Progenitor cell of endocrine pancreas (in vitro differentiated cells): ENCODE data around the gene ELF1. TPM values are rescaled to one million over a fixed set of nuclear protein-coding genes. Genes with fewer than 3 reads are reported as not detected.
A peak's percentile ranks its signal among the peaks of the same experiment; 100 is the strongest.
"Not testable (repeated sequence)": the region's sequence is repeated elsewhere in the genome, so short reads cannot be mapped to it uniquely, and the experiment has no call there.

Experiments used
- DNase-seq: peaks from one replicate; pipeline ENCODE4 v3.0.0; 2021; ENCODE audit warnings: low spot score; ENCODE audit not compliant: unreplicated experiment
- H3K27ac Mint-ChIP-seq: 2 replicates; pipeline ENCODE4 v1.8.0; 2021; ENCODE audit warnings: mild to moderate bottlenecking, moderate library complexity, mixed read lengths
- H3K27me3 Mint-ChIP-seq: 2 replicates; pipeline ENCODE4 v1.8.0; 2021; ENCODE audit warnings: mixed read lengths
- H3K36me3 Mint-ChIP-seq: 2 replicates; pipeline ENCODE4 v1.8.0; 2022; ENCODE audit warnings: mixed read lengths; ENCODE audit not compliant: insufficient read depth
- H3K4me1 Mint-ChIP-seq: 2 replicates; pipeline ENCODE4 v1.8.0; 2021; ENCODE audit warnings: low read depth, mixed read lengths
- H3K4me3 Mint-ChIP-seq: 2 replicates; pipeline ENCODE4 v1.8.0; 2021; ENCODE audit warnings: low read depth, mild to moderate bottlenecking, moderate library complexity, mixed read lengths
- H3K9me3 Mint-ChIP-seq: 2 replicates; pipeline ENCODE4 v1.8.0; 2021; ENCODE audit warnings: low read depth, mixed read lengths
- CTCF ChIP-seq: fragments of 200-600 bp; sonication (generic); IDR thresholded peaks from one replicate; pipeline ENCODE4 v1.5.0; 2021; ENCODE audit warnings: antibody characterized with exemption, mild to moderate bottlenecking; ENCODE audit not compliant: unreplicated experiment
- total RNA-seq: library from RNA; stranded (reverse); gene quantifications from 2 replicates; pipeline ENCODE4 v1.2.1, GENCODE V29; 2021

The ELF1 gene
- total RNA-seq, 1 donor from 2014 or later, result 89.7 TPM

GRCh38 chr13:40922437-40923040, 96.6 kb downstream of the ELF1 start:
- H3K27ac Mint-ChIP-seq, result peak overlapping the region; percentile 93
- H3K4me3 Mint-ChIP-seq, result peak overlapping the region; percentile 68
- TF ChIP-seq CTCF, result no peak
- no peak for DNase-seq
- H3K4me1 Mint-ChIP-seq, result peaks cover 10% of the 10 kb centered on the region
- H3K9me3 Mint-ChIP-seq, result no peaks in the 10 kb centered on the region
- no peaks in the 10 kb centered on the region for H3K27me3 Mint-ChIP-seq
- H3K36me3 Mint-ChIP-seq, result no peaks in the 10 kb centered on the region

- no peaks in the 10 kb centered on the region for H3K36me3 Mint-ChIP-seq
- H3K27me3 Mint-ChIP-seq, result no peaks in the 10 kb centered on the region
- no peak for DNase-seq
- H3K4me1 Mint-ChIP-seq, result peaks cover 16% of the 10 kb centered on the region
- no peak for TF ChIP-seq CTCF
- no peaks in the 10 kb centered on the region for H3K9me3 Mint-ChIP-seq
- peak overlapping the region; percentile 93 for H3K4me3 Mint-ChIP-seq
- H3K27ac Mint-ChIP-seq, result peak overlapping the region; percentile 97
These were observed 98.3 kb downstream of the ELF1 start for GRCh38 chr13:40920826-40921225.

- not testable (repeated sequence) for H3K9me3 Mint-ChIP-seq, H3K36me3 Mint-ChIP-seq, H3K4me3 Mint-ChIP-seq, H3K27me3 Mint-ChIP-seq, H3K27ac Mint-ChIP-seq, DNase-seq
- H3K4me1 Mint-ChIP-seq, result peaks cover 22% of the 10 kb centered on the region
These were observed 99.2 kb downstream of the ELF1 start for GRCh38 chr13:40919901-40920300.

GRCh38 chr13:40916207-40916998, 102.7 kb downstream of the ELF1 start:
- no peak for TF ChIP-seq CTCF
- Mint-ChIP-seq H3K27me3 (no peaks in the 10 kb centered on the region), H3K4me1 (peaks cover 24% of the 10 kb centered on the region), H3K9me3 (no peaks in the 10 kb centered on the region), H3K4me3 (no peak overlapping the region), H3K36me3 (no peaks in the 10 kb centered on the region), H3K27ac (no peak overlapping the region)
- no peak for DNase-seq

- H3K27me3 Mint-ChIP-seq, H3K9me3 Mint-ChIP-seq, H3K36me3 Mint-ChIP-seq, H3K27ac Mint-ChIP-seq, DNase-seq, H3K4me3 Mint-ChIP-seq: not testable (repeated sequence)
- peaks cover 21% of the 10 kb centered on the region for H3K4me1 Mint-ChIP-seq
These were observed 104.3 kb downstream of the ELF1 start for GRCh38 chr13:40914863-40915262.

- no peaks in the 10 kb centered on the region for H3K9me3 Mint-ChIP-seq
- no peak overlapping the region for H3K27ac Mint-ChIP-seq
- H3K27me3 Mint-ChIP-seq, result no peaks in the 10 kb centered on the region
- TF ChIP-seq CTCF, result no peak
- H3K36me3 Mint-ChIP-seq, result no peaks in the 10 kb centered on the region
- peaks cover 17% of the 10 kb centered on the region for H3K4me1 Mint-ChIP-seq
- H3K4me3 Mint-ChIP-seq, result no peak overlapping the region
- DNase-seq, result no peak
These were observed 107.8 kb downstream of the ELF1 start for GRCh38 chr13:40911341-40911740.
